ENCODE data around the gene TSPAN8.

TSPAN8 gene

GRCh38 chr12:71157601-71158233 lies at the start of gene TSPAN8:
TSPAN8 (minus strand) TSS chr12:71157999; CDS start chr12:71157678, 321 bp downstream.
- DNase-seq (ENCODE audit: low read depth): no peak
- TF ChIP-seq CTCF (IDR thresholded peaks at IDR 0.05; ENCODE audit: low read depth, low read length, missing control alignments): no peak
- no peak within 1 kb of the TSS for H3K4me3 ChIP-seq (ENCODE audit: low read depth, low read length)

GRCh38 chr12:71201136-71201679 lies 43.4 kb upstream of the TSPAN8 start:
- no peak overlapping the region for H3K4me3 ChIP-seq (ENCODE audit: low read depth, low read length)
- no peak for DNase-seq (ENCODE audit: low read depth)
- TF ChIP-seq CTCF (IDR thresholded peaks at IDR 0.05; ENCODE audit: low read depth, low read length, missing control alignments): no peak

- no peak for TF ChIP-seq CTCF (IDR thresholded peaks at IDR 0.05; ENCODE audit: low read depth, low read length, missing control alignments)
- DNase-seq (ENCODE audit: low read depth): no peak
- no peak overlapping the region for H3K4me3 ChIP-seq (ENCODE audit: low read depth, low read length)
Measured at GRCh38 chr12:71200706-71201105, 42.9 kb upstream of the TSPAN8 start.

GRCh38 chr12:71197460-71197859 lies 39.7 kb upstream of the TSPAN8 start:
- no peak overlapping the region for H3K4me3 ChIP-seq (ENCODE audit: low read depth, low read length)
- no peak for DNase-seq (ENCODE audit: low read depth)
- no peak for TF ChIP-seq CTCF (IDR thresholded peaks at IDR 0.05; ENCODE audit: low read depth, low read length, missing control alignments)

GRCh38 chr12:71195338-71195896 lies 37.6 kb upstream of the TSPAN8 start:
- no peak for TF ChIP-seq CTCF (IDR thresholded peaks at IDR 0.05; ENCODE audit: low read depth, low read length, missing control alignments)
- no peak for DNase-seq (ENCODE audit: low read depth)

GRCh38 chr12:71194657-71195056 lies 36.9 kb upstream of the TSPAN8 start:
- DNase-seq (ENCODE audit: low read depth): no peak
- H3K4me3 ChIP-seq (ENCODE audit: low read depth, low read length): no peak overlapping the region
- TF ChIP-seq CTCF (IDR thresholded peaks at IDR 0.05; ENCODE audit: low read depth, low read length, missing control alignments): no peak

More at GRCh38 chr12:71195338-71195896, 37.6 kb upstream of the TSPAN8 start:
- H3K4me3 ChIP-seq (ENCODE audit: low read depth, low read length): no peak overlapping the region
